GM18870 (cell line): ENCODE results near the gene HSPB7.
"Not testable (repeated sequence)": the region's sequence is repeated elsewhere in the genome, so short reads cannot be mapped to it uniquely, and the experiment has no call there.

Source experiments
- ATAC-seq: cut with Tn5 transposase; IDR thresholded peaks from one replicate; pipeline ENCODE4 v1.9.1; 2021; ENCODE audit warnings: moderate library complexity; ENCODE audit not compliant: unreplicated experiment

Gene HSPB7

GRCh38 chr1:16023050-16023653, 5.3 kb upstream of the HSPB7 start:
- ATAC-seq = no peak

GRCh38 chr1:16022393-16022792, 4.5 kb upstream of the HSPB7 start:
- no peak for ATAC-seq

- ATAC-seq = no peak
Observed at GRCh38 chr1:16021681-16022080, 3.8 kb upstream of the HSPB7 start, which contains the start of gene CLCNKA. Gene CLCNKA (plus strand): TSS chr1:16022036. CDS start chr1:16022620, 584 bp downstream.

- not testable (repeated sequence) for ATAC-seq
Observed at GRCh38 chr1:16020878-16021277, 3.0 kb upstream of the HSPB7 start.

DNA sequence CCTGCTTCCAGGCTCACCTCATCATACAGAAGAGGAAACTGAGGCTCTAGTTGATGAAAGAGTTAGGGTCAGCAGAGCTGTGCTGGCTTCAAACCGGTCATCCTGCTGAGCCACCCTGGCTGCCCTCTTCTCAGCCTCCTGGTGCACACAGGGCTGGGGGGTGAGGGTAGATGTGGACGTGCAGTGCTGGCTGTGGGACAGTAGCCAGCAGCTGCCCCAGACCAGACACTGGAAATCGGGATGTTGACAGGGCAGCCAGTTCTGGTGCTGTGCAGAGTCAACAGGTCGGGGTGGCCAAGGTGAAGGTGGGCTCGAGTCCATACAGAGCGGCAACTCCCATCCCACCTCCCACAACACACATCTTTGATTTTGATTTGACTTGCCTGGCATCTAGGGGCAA, 2.5 kb upstream of the HSPB7 start:
- no peak for ATAC-seq

GRCh38 chr1:16019644-16020277, 1.9 kb upstream of the HSPB7 start:
- ATAC-seq = no peak

GRCh38 chr1:16018749-16019643, 1.2 kb upstream of the HSPB7 start:
- ATAC-seq = no peak

- ATAC-seq = no peak
Observed at GRCh38 chr1:16018308-16018707, 465 bp upstream of the HSPB7 start.

GRCh38 chr1:16017076-16017460, 775 bp downstream of the HSPB7 start:
- ATAC-seq = no peak

DNA sequence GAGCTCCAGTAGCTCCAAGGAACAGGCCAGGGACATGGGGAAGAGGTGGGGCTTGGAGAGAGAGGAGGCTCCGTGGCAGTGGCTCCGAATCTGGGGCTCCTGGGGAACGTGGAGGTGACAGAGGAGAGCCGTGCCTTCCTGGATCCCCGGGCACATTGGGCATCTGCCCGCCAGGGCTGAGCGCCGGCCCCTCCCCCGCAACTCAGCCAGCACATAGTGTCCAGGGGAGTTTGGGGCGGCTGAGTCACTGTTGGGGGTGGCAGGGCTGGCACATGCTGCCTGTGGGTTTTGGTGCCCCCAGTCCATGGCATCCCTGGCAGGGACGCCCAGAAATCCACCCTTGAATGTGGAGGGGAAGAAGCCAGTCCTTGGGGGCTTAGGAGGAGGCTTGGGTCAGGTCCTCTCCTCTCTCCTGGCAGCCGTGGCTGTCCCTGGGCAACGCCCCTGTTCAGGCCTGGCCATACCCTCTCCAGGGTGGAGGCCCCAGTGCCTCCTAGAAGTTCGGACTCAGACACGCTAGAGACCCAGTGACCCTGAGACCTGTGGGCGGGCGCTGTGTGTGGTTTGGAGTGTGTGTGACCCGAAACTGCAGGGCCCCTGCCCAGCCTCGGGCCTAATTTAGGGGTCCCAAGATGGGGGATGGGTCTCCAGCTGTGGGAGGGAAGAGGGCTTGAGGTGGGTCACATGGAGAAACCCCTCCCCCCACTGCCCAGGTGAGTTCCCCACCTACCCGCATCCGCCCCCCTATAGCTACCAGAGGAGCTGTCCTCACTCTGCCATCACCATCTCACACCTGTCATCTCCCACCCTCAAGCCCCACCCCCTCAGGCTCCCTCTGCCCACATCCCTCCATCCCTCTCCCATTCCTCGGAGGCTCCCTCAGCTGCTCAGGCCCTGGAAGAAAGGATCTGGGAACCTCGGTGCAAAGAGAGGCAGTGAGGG, 1.6 kb downstream of the HSPB7 start:
- no peak for ATAC-seq

- no peak for ATAC-seq
Observed at GRCh38 chr1:16015491-16015890, 2.4 kb downstream of the HSPB7 start.

- ATAC-seq = no peak
Observed at GRCh38 chr1:16014509-16015482, 3.0 kb downstream of the HSPB7 start.

- no peak for ATAC-seq
Observed at GRCh38 chr1:16013908-16014258, 4.0 kb downstream of the HSPB7 start.

DNA sequence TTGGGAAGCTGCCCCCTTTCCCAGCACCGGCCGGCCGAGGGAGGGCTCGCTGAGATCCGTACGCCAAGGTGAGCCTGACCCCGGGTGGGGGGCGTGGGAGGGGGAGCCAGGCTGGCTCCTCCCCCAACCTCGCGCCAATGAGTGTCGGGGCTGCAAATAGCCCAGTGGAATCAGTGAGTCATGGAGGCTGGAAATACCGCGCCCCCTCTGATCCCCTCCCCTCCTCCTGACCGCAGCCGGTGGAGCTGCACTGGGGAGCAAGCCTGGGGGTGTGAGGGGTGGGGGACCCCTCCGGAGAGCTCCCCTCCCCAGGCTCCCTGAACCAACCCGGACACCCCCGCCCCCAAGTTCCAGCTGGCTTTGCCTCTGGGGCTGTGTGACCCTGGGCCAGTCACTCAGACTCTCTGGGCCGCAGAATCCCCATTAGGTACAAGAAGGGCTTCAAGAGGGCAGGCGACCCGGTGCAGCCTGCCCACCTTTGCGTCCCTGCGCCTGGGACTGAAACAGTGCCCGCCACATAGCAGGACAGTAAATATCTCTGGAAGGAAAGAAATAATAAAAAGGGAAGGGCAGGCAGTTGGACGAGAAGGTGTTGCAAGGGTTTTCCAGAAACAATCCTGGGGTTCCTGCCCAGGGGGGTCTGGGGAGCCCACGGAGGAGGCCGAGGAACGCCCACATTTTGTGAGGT, 4.5 kb downstream of the HSPB7 start:
- ATAC-seq = no peak

DNA sequence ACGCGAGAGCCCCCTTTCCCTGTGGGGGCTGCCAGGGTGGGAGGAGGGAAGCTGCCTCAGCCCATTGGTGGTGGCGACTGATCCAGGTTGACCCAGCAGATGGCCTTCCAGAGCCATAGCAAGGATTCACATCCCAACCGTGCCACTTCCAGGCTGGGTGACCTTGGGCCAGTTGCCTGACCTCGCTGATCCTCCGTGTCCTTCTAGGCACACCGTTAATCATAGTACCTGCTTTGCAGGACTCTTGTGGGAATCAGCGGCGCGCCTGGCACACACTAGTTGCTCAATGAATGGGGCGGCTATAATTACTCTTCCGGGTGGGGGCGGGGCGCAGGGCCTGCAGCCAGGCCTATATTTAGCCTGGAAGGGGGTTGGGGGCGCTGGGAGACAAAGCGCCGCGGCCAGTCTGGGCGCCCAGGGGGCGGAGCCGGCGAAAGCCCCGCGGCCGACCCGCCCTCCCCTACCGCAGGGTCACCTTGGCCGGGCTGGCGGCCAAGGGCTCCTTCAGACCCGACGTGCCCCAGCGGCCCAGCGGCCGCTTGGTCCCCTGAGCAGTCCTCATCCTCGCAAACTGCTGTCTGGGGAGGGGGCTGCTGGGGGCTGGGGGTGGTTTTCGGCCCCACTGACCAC, 5.1 kb downstream of the HSPB7 start:
- no peak for ATAC-seq

GRCh38 chr1:16011936-16012589, 5.8 kb downstream of the HSPB7 start:
- no peak for ATAC-seq

DNA sequence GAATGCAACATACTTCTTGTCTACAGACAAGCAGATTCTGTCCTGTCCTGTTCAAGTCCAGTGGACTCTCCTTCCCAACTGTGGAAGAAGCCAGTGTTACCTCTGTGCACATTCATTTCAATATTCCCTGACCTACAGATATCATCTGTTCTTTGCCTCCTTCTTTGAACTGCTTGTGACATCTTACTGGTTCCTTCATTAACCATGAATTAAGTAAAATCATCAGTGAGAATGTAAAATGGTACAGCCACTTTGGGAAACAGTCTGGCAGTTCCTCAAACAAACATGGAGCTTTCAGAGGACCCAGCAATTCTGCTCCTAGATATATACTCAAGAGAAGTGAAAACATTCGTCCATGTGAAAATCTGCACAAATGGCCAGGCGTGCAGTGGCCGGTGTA, 7.0 kb downstream of the HSPB7 start:
- no peak for ATAC-seq

DNA sequence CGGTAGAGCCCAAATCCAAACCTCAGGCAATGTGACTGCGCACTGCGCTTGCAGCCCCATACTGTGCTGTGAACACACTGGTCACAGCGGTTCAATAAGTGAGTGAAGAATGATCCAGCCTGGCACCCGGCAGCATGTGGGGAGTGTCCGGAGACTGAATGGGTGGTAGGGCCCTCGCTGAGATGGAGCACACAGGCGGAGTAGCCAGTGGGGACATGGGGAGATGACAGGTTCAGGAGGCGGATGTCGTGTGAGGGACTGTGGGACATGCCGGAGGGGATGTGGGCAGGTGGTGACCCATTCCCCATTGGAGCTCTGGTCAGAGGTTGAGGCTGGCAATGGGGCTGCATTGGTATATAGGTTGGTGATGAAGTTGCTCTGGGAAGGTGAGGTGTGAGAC, 8.2 kb downstream of the HSPB7 start:
- no peak for ATAC-seq
